Eye (tissue), 1 donor: ENCODE data around the gene DENND1B.

Experiments used
- DNase-seq: peaks from one replicate; pipeline ENCODE4 v3.0.0-alpha.2; 2015

Gene DENND1B

GRCh38 chr1:197463142-197463541, 312.1 kb downstream of the DENND1B start:
- no peak for DNase-seq

- no peak for DNase-seq
Measured at GRCh38 chr1:197462539-197462938, 312.7 kb downstream of the DENND1B start.
